H9 (cell line): ENCODE measurements around the gene HOXD10. TPM values are rescaled to one million over a fixed set of nuclear protein-coding genes. Genes with fewer than 3 reads are reported as not detected.
A peak's percentile ranks its signal among the peaks of the same experiment; 100 is the strongest.

Experiments
- DNase-seq: peaks from one replicate; pipeline ENCODE4 v3.0.0-alpha.2; 2017
- H2AFZ ChIP-seq: one replicate; pipeline ENCODE4 v1.6.1; 2013; ENCODE audit warnings: mild to moderate bottlenecking, low read length, control low read depth, moderate library complexity
- H2AK5ac ChIP-seq: 2 replicates; pipeline ENCODE4 v1.6.1; 2013; ENCODE audit warnings: low read length, control low read depth, mixed read lengths; ENCODE audit not compliant: insufficient read length
- H2BK120ac ChIP-seq: one replicate; pipeline ENCODE4 v1.6.1; 2013; ENCODE audit warnings: low read depth, mild to moderate bottlenecking, low read length, control low read depth, inconsistent platforms; ENCODE audit not compliant: poor library complexity, severe bottlenecking
- H2BK12ac ChIP-seq: 2 replicates; pipeline ENCODE4 v1.6.1; 2013; ENCODE audit warnings: low read length, control low read depth, mixed read lengths, low read depth; ENCODE audit not compliant: insufficient read length
- H2BK15ac ChIP-seq: 2 replicates; pipeline ENCODE4 v1.6.1; 2013; ENCODE audit warnings: low read depth, low read length, control low read depth
- H2BK20ac ChIP-seq: one replicate; pipeline ENCODE4 v1.6.1; 2013; ENCODE audit warnings: low read depth, mild to moderate bottlenecking, low read length, control low read depth, inconsistent platforms; ENCODE audit not compliant: poor library complexity, severe bottlenecking
- H2BK5ac ChIP-seq: 2 replicates; pipeline ENCODE4 v1.6.1; 2013; ENCODE audit warnings: low read length, control low read depth, mixed read lengths; ENCODE audit not compliant: insufficient read length
- H3K14ac ChIP-seq: 2 replicates; pipeline ENCODE4 v1.6.1; 2013; ENCODE audit warnings: low read length, control low read depth; ENCODE audit not compliant: insufficient read depth
- H3K18ac ChIP-seq: 2 replicates; pipeline ENCODE4 v1.6.1; 2013; ENCODE audit warnings: low read depth, mild to moderate bottlenecking, mixed read lengths, low read length, control low read depth; ENCODE audit not compliant: insufficient read length
- H3K23ac ChIP-seq: 2 replicates; pipeline ENCODE4 v1.6.1; 2013; ENCODE audit warnings: low read length, control low read depth, mixed read lengths, low read depth; ENCODE audit not compliant: insufficient read length
- H3K23me2 ChIP-seq: 2 replicates; pipeline ENCODE4 v1.6.1; 2013; ENCODE audit warnings: low read depth, mild to moderate bottlenecking, mixed read lengths, low read length, control low read depth; ENCODE audit not compliant: insufficient read length, poor library complexity, severe bottlenecking
- H3K27ac ChIP-seq: 2 replicates; pipeline ENCODE4 v1.5.1; 2013; ENCODE audit warnings: low read length, control low read depth, mixed read lengths, low read depth; ENCODE audit not compliant: insufficient read length
- H3K27me3 ChIP-seq: 2 replicates; pipeline ENCODE4 v1.6.1; 2013; ENCODE audit warnings: low read length, control low read depth, inconsistent platforms; ENCODE audit not compliant: insufficient read depth
- H3K4ac ChIP-seq: 2 replicates; pipeline ENCODE4 v1.6.1; 2013; ENCODE audit warnings: low read depth, mild to moderate bottlenecking, control low read depth, inconsistent platforms, low read length, moderate library complexity
- H3K4me1 ChIP-seq: 2 replicates; pipeline ENCODE4 v1.6.1; 2013; ENCODE audit warnings: low read length, control low read depth, inconsistent platforms; ENCODE audit not compliant: insufficient read depth
- H3K4me2 ChIP-seq: 2 replicates; pipeline ENCODE4 v1.6.1; 2013; ENCODE audit warnings: low read length, control low read depth, mixed read lengths; ENCODE audit not compliant: insufficient read length, insufficient read depth
- H3K56ac ChIP-seq: 2 replicates; pipeline ENCODE4 v1.6.1; 2013; ENCODE audit warnings: low read depth, mild to moderate bottlenecking, mixed read lengths, low read length, control low read depth; ENCODE audit not compliant: insufficient read length
- H3K79me1 ChIP-seq: 2 replicates; pipeline ENCODE4 v1.6.1; 2013; ENCODE audit warnings: low read depth, mild to moderate bottlenecking, moderate library complexity, low read length, control low read depth, inconsistent platforms; ENCODE audit not compliant: insufficient read depth, poor library complexity, severe bottlenecking
- H3K79me2 ChIP-seq: 2 replicates; pipeline ENCODE4 v1.6.1; 2013; ENCODE audit warnings: low read length, control low read depth, inconsistent platforms; ENCODE audit not compliant: insufficient read depth
- H3K9ac ChIP-seq: 2 replicates; pipeline ENCODE4 v1.6.1; 2013; ENCODE audit warnings: low read length, control low read depth, mixed read lengths; ENCODE audit not compliant: insufficient read length; ENCODE audit errors: extremely low read depth
- H3K9me3 ChIP-seq: one replicate; pipeline ENCODE4 v1.6.1; 2013; ENCODE audit warnings: low read depth, low read length, inconsistent platforms; ENCODE audit not compliant: control insufficient read depth
- H3T11ph ChIP-seq: one replicate; pipeline ENCODE4 v1.6.1; 2013; ENCODE audit warnings: mild to moderate bottlenecking, low read length, control low read depth, inconsistent platforms
- H4K20me1 ChIP-seq: one replicate; pipeline ENCODE4 v1.6.1; 2013; ENCODE audit not compliant: control insufficient read depth, insufficient read length, insufficient read depth
- H4K5ac ChIP-seq: 2 replicates; pipeline ENCODE4 v1.6.1; 2013; ENCODE audit warnings: low read depth, mild to moderate bottlenecking, mixed read lengths, low read length, control low read depth; ENCODE audit not compliant: insufficient read length
- H4K8ac ChIP-seq: replicated peaks from 2 replicates; pipeline ENCODE4 v1.6.1; 2013; ENCODE audit warnings: low read length, control low read depth, mixed read lengths, low read depth; ENCODE audit not compliant: insufficient read length
- H4K91ac ChIP-seq: 2 replicates; pipeline ENCODE4 v1.6.1; 2013; ENCODE audit warnings: low read depth, mild to moderate bottlenecking, moderate library complexity, mixed read lengths, low read length, control low read depth; ENCODE audit not compliant: insufficient read length
- H3K27ac Mint-ChIP-seq, 3 experiments: 2 replicates in 2 of 3; 3 replicates in 1 of 3; pipeline ENCODE4 v1.8.0; 2020 to 2021; ENCODE audit warnings: mixed read lengths in 3 of 3, mild to moderate bottlenecking in 1 of 3, moderate library complexity in 1 of 3
- H3K27me3 Mint-ChIP-seq: 2 replicates; pipeline ENCODE4 v1.8.0; 2021; ENCODE audit warnings: low read depth, mild to moderate bottlenecking, moderate library complexity, mixed read lengths
- H3K36me3 Mint-ChIP-seq, 3 experiments: 2 replicates in 2 of 3; 3 replicates in 1 of 3; pipeline ENCODE4 v1.8.0; 2020 to 2021; ENCODE audit warnings: low read depth in 3 of 3, mixed read lengths in 3 of 3; ENCODE audit not compliant: insufficient read depth in 1 of 3
- H3K4me1 Mint-ChIP-seq, 2 experiments: 2 replicates each; pipeline ENCODE4 v1.8.0; 2020; ENCODE audit warnings: mixed read lengths in 2 of 2
- H3K4me3 Mint-ChIP-seq, 2 experiments: 2 replicates in 1 of 2; 3 replicates in 1 of 2; pipeline ENCODE4 v1.8.0; 2020 to 2021; ENCODE audit warnings: mild to moderate bottlenecking in 2 of 2, mixed read lengths in 2 of 2, moderate library complexity in 1 of 2
- H3K9me3 Mint-ChIP-seq, 2 experiments: 2 replicates in 1 of 2; 3 replicates in 1 of 2; pipeline ENCODE4 v1.8.0; 2020; ENCODE audit warnings: mild to moderate bottlenecking in 2 of 2, mixed read lengths in 2 of 2, moderate library complexity in 1 of 2
- CTCF ChIP-seq: fragments of 200-600 bp; sonication (generic); conservative IDR thresholded peaks from 3 replicates; pipeline ENCODE4 v1.8.0; 2021; ENCODE audit warnings: antibody characterized with exemption, mild to moderate bottlenecking
- WGBS: extraction: QIAGEN DNeasy Blood & Tissue Kit; methylation state at CpG from one replicate; pipeline ENCODE4 v1.1.7; 2013; ENCODE audit warnings: missing lambda C conversion rate, low lambda C conversion rate, mixed read lengths; ENCODE audit not compliant: insufficient read length; ENCODE audit errors: extremely low coverage; 5-methylcytosine and 5-hydroxymethylcytosine counted together
- total RNA-seq: library from RNA; stranded (reverse); gene quantifications from 2 replicates; pipeline ENCODE4 v1.2.1, GENCODE V29; 2021

The HOXD10 gene
- total RNA-seq, 1 experiment from 2014 or later = not detected

- H2BK15ac ChIP-seq = no peak overlapping the region
- H3K56ac ChIP-seq = no peak overlapping the region
- Mint-ChIP-seq H3K9me3 (peaks cover 5 to 20% of the 10 kb centered on the region in 2 experiments; a peak in 4 of 5 replicates), H3K36me3 (no peaks in the 10 kb centered on the region; a peak in 2 of 7 replicates), H3K27ac (no peak overlapping the region), H3K4me1 (peaks cover 16 to 40% of the 10 kb centered on the region in 2 experiments), H3K4me3 (peak overlapping the region; percentile 2 to 75; a peak in 4 of 5 replicates), H3K27me3 (peaks cover 96% of the 10 kb centered on the region)
- no CpG with 5 or more reads among the region's 56 CpGs for WGBS
- H4K20me1 ChIP-seq = no peaks in the 10 kb centered on the region
- no peak overlapping the region for H2BK12ac ChIP-seq
- H3K27ac ChIP-seq = no peak overlapping the region
- H3K9ac ChIP-seq = no peak overlapping the region
- H3K18ac ChIP-seq = no peak overlapping the region
- no peak overlapping the region for H3K23ac ChIP-seq
- H2AK5ac ChIP-seq = no peak overlapping the region
- H4K5ac ChIP-seq = no peak overlapping the region
- H3K79me1 ChIP-seq = no peaks in the 10 kb centered on the region
- H3K79me2 ChIP-seq = no peaks in the 10 kb centered on the region
- H2BK5ac ChIP-seq = no peak overlapping the region
- no peak overlapping the region for H4K8ac ChIP-seq
- H3K4ac ChIP-seq = no peak overlapping the region
- H3K14ac ChIP-seq = no peak overlapping the region
- no peak overlapping the region for H3T11ph ChIP-seq
- DNase-seq = peak; percentile 45
- H3K4me2 ChIP-seq = no peak overlapping the region
- H2AFZ ChIP-seq = no peak overlapping the region
- no peak overlapping the region for H2BK120ac ChIP-seq
- H3K27me3 ChIP-seq = peaks cover 93% of the 10 kb centered on the region
- H3K9me3 ChIP-seq = no peaks in the 10 kb centered on the region
- H4K91ac ChIP-seq = no peak overlapping the region
- no peak for TF ChIP-seq CTCF
- H2BK20ac ChIP-seq = no peak overlapping the region
- no peaks in the 10 kb centered on the region for H3K23me2 ChIP-seq
- H3K4me1 ChIP-seq = no peaks in the 10 kb centered on the region
Observed at GRCh38 chr2:176104316-176105077, 12.1 kb upstream of the HOXD10 start.
